GM12891 (cell line): Measurements from ENCODE around the gene DACH2.

ENCODE experiments used
- PAX5 ChIP-seq: IDR thresholded peaks from 2 replicates; pipeline ENCODE4 v1.6.1; 2011; ENCODE audit warnings: low read length, moderate library complexity, mild to moderate bottlenecking; ENCODE audit not compliant: insufficient read depth, severe bottlenecking
- POLR2A ChIP-seq: IDR thresholded peaks from 2 replicates; pipeline ENCODE4 v1.6.1; 2011; ENCODE audit warnings: low read depth, low read length, control low read depth
- SPI1 ChIP-seq: IDR thresholded peaks from 2 replicates; pipeline ENCODE4 v1.6.1; 2011; ENCODE audit warnings: low read depth, low read length, control low read depth

DNA sequence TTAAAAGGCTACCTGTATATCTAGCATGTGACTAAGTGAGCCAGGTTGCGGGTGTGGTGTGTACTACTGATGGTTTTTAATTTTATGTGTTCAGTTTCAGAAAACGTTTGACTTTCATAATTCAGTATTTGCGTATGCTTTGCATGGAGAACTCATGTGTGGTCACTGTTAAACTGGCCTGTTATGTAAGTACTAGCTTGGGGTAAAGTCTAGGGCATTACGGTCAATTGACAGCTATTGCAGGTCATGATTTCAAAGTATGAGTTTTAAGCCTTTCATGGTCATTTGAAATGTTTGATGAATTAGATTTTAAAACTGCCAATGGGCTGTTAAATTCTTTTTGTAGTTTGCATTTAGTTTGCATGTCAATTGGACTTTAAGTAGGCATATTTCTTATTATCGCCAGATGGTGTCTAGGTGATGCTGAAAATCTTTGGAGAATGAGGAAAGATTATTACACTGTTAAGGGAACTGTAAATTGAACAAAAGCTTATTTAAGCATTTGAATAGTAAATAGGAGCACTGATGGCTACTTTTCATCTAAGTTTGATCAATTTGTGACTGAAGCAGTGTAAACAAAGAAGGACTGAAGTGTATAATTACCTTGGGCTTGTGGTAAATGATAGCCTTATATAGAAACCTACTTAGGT lies 563.4 kb downstream of the DACH2 start:
- no peak for TF ChIP-seq POLR2A
- TF ChIP-seq PAX5: no peak
- no peak for TF ChIP-seq SPI1
